Ovary (tissue), 3 donors: Measurements from ENCODE around the gene GALNT3.

Experiments used
- CTCF ChIP-seq, 3 donors: fragments of 450-650 bp in 2 of 3; fragments of 200-600 bp in 1 of 3; IDR thresholded peaks; one replicate each; pipeline versions ENCODE4 v1.5.1 to v1.8.0; 2016 to 2022; ENCODE audit warnings: antibody characterized with exemption in 3 of 3, mild to moderate bottlenecking in 1 of 3
- EP300 ChIP-seq: sonication (generic); formaldehyde crosslinking; IDR thresholded peaks from one replicate; pipeline ENCODE4 v1.6.1; 2017; ENCODE audit warnings: antibody characterized with exemption
- POLR2A ChIP-seq: fragments of 450-650 bp; IDR thresholded peaks from one replicate; pipeline ENCODE4 v1.6.1; 2017; ENCODE audit warnings: antibody characterized with exemption, mild to moderate bottlenecking, moderate library complexity
- donor health status: DM: no; HTN: no; CAD: no.

DNA sequence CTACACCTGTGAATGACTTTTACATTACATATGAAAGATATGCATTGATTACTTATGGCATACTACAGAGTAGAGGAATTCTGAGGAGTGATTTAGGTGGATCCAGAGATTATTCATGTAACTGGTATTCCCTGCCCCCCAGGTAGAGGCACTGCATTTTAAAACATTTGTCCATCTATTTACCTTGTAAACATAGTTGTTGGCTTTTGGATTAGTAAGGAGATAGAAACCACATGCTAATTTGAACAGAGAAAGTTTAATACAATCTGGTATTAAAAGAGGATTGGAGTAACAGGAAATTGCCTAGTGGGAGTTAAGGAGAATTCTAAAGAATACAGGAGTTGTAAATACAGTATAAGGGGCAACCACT lies 15.9 kb downstream of the GALNT3 start:
- TF ChIP-seq CTCF (IDR thresholded peaks at IDR 0.05), result no peak
- TF ChIP-seq EP300, result no peak
- no peak for TF ChIP-seq POLR2A
